ENCODE measurements around the gene SLC6A2. TPM values are rescaled to one million over a fixed set of nuclear protein-coding genes. Genes with fewer than 3 reads are reported as not detected.

SLC6A2 gene
- 0.38 TPM in 1 of 2 replicates, not detected in the other for total RNA-seq

GRCh38 chr16:55655897-55656681 lies at the start of gene SLC6A2:
TSS of gene SLC6A2 (plus strand) at chr16:55655988. CDS start at chr16:55656695, 707 bp downstream.

Other genes with a start within 250 kb of the SLC6A2 start
- 14.2 and 73.8 TPM in 2 replicates for gene MMP2, start 176.8 kb upstream of the SLC6A2 start, total RNA-seq
- 23.9 and 24.3 TPM in 2 replicates for gene LPCAT2, start 146.9 kb upstream of the SLC6A2 start, total RNA-seq
- 0.81 and 2.2 TPM in 2 replicates for gene CAPNS2, start 89.3 kb upstream of the SLC6A2 start, total RNA-seq
- 0.16 TPM in 1 of 2 replicates, not detected in the other for gene CES1, start 177.1 kb downstream of the SLC6A2 start, total RNA-seq
- not detected in 2 replicates for gene CES5A, start 219.4 kb downstream of the SLC6A2 start, total RNA-seq

Data from bladder microvascular endothelial cell (primary cell).